HG02885 (cell line): ENCODE measurements around the gene MAML1.
A peak's percentile ranks its signal among the peaks of the same experiment; 100 is the strongest.
"Not testable (repeated sequence)": the region's sequence is repeated elsewhere in the genome, so short reads cannot be mapped to it uniquely, and the experiment has no call there.

Source experiments
- ATAC-seq: cut with Tn5 transposase; IDR thresholded peaks from one replicate; pipeline ENCODE4 v1.9.1; 2021; ENCODE audit warnings: mild to moderate bottlenecking; ENCODE audit not compliant: unreplicated experiment, poor library complexity

The MAML1 gene

GRCh38 chr5:179732918-179733771 is 523 bp downstream of the MAML1 start:
- ATAC-seq: peak; percentile 34

GRCh38 chr5:179733772-179734126 is 1.1 kb downstream of the MAML1 start:
- no peak for ATAC-seq

GRCh38 chr5:179734536-179735164 is 2.0 kb downstream of the MAML1 start:
- no peak for ATAC-seq

- ATAC-seq: no peak
Measured at GRCh38 chr5:179738742-179739141, 6.1 kb downstream of the MAML1 start.

- ATAC-seq: not testable (repeated sequence)
Measured at GRCh38 chr5:179744106-179744505, 11.5 kb downstream of the MAML1 start.

- no peak for ATAC-seq
Measured at GRCh38 chr5:179746872-179747271, 14.2 kb downstream of the MAML1 start.

GRCh38 chr5:179747811-179748210 is 15.2 kb downstream of the MAML1 start:
- no peak for ATAC-seq

- ATAC-seq: no peak
Measured at GRCh38 chr5:179749857-179750508, 17.4 kb downstream of the MAML1 start.

- ATAC-seq: no peak
Measured at GRCh38 chr5:179753971-179754370, 21.3 kb downstream of the MAML1 start.

GRCh38 chr5:179755022-179755421 is 22.4 kb downstream of the MAML1 start:
- ATAC-seq: no peak

GRCh38 chr5:179758955-179759354 is 26.3 kb downstream of the MAML1 start:
- no peak for ATAC-seq

GRCh38 chr5:179759581-179760551 is 27.2 kb downstream of the MAML1 start:
- ATAC-seq: peak; percentile 63

- no peak for ATAC-seq
Measured at GRCh38 chr5:179762079-179762780, 29.6 kb downstream of the MAML1 start.

GRCh38 chr5:179762781-179763176 is 30.2 kb downstream of the MAML1 start:
- no peak for ATAC-seq

GRCh38 chr5:179763215-179763945 is 30.8 kb downstream of the MAML1 start:
- no peak for ATAC-seq

GRCh38 chr5:179764056-179764455 is 31.4 kb downstream of the MAML1 start:
- no peak for ATAC-seq

GRCh38 chr5:179765400-179765799 is 32.8 kb downstream of the MAML1 start:
- ATAC-seq: no peak

GRCh38 chr5:179766021-179766725 is 33.6 kb downstream of the MAML1 start:
- no peak for ATAC-seq
